T-helper 1 cell treated with Interleukin-12 subunit alpha and Interleukin-12 subunit beta and Interleukin-4 antibody, amounts not matched to agents 30 μg/mL and 1 μg/mL, for 36 hours (primary cell): ENCODE measurements around the gene HEY2.

Source experiments
- H3K27ac Mint-ChIP-seq: one replicate; pipeline ENCODE4 v1.8.0; 2021; ENCODE audit warnings: mild to moderate bottlenecking, mixed read lengths
- H3K27me3 Mint-ChIP-seq: one replicate; pipeline ENCODE4 v1.8.0; 2021; ENCODE audit warnings: low read depth, mixed read lengths
- H3K36me3 Mint-ChIP-seq: one replicate; pipeline ENCODE4 v1.8.0; 2021; ENCODE audit warnings: low read depth, mixed read lengths
- H3K4me1 Mint-ChIP-seq: one replicate; pipeline ENCODE4 v1.8.0; 2021; ENCODE audit warnings: low read depth, mixed read lengths
- H3K4me3 Mint-ChIP-seq: one replicate; pipeline ENCODE4 v1.8.0; 2021; ENCODE audit warnings: mild to moderate bottlenecking, moderate library complexity, mixed read lengths
- H3K9me3 Mint-ChIP-seq: one replicate; pipeline ENCODE4 v1.8.0; 2021; ENCODE audit warnings: mixed read lengths

HEY2 gene

GRCh38 chr6:125749865-125750691 is 646 bp downstream of the HEY2 start:
- Mint-ChIP-seq H3K4me3 (peak overlapping the region; percentile 71), H3K9me3 (no peaks in the 10 kb centered on the region), H3K36me3 (peaks cover 4% of the 10 kb centered on the region), H3K27ac (no peak overlapping the region), H3K27me3 (peaks cover 84% of the 10 kb centered on the region), H3K4me1 (peaks cover 25% of the 10 kb centered on the region)

GRCh38 chr6:125750692-125751333 is 1.4 kb downstream of the HEY2 start:
- peaks cover 4% of the 10 kb centered on the region for H3K36me3 Mint-ChIP-seq
- peak overlapping the region; percentile 20 for H3K4me3 Mint-ChIP-seq
- H3K27ac Mint-ChIP-seq: no peak overlapping the region
- H3K9me3 Mint-ChIP-seq: no peaks in the 10 kb centered on the region
- peaks cover 25% of the 10 kb centered on the region for H3K4me1 Mint-ChIP-seq
- peaks cover 81% of the 10 kb centered on the region for H3K27me3 Mint-ChIP-seq

GRCh38 chr6:125751334-125751916 is 2.0 kb downstream of the HEY2 start:
- H3K9me3 Mint-ChIP-seq: no peaks in the 10 kb centered on the region
- H3K4me3 Mint-ChIP-seq: no peak overlapping the region
- H3K27ac Mint-ChIP-seq: no peak overlapping the region
- peaks cover 75% of the 10 kb centered on the region for H3K27me3 Mint-ChIP-seq
- H3K4me1 Mint-ChIP-seq: peaks cover 21% of the 10 kb centered on the region
- H3K36me3 Mint-ChIP-seq: peaks cover 4% of the 10 kb centered on the region

- no peak overlapping the region for H3K4me3 Mint-ChIP-seq
- no peaks in the 10 kb centered on the region for H3K9me3 Mint-ChIP-seq
- no peaks in the 10 kb centered on the region for H3K36me3 Mint-ChIP-seq
- no peak overlapping the region for H3K27ac Mint-ChIP-seq
- H3K27me3 Mint-ChIP-seq: peaks cover 64% of the 10 kb centered on the region
- peaks cover 11% of the 10 kb centered on the region for H3K4me1 Mint-ChIP-seq
Observed at GRCh38 chr6:125752773-125753172, 3.3 kb downstream of the HEY2 start.

- no peaks in the 10 kb centered on the region for H3K9me3 Mint-ChIP-seq
- H3K4me1 Mint-ChIP-seq: peaks cover 11% of the 10 kb centered on the region
- no peak overlapping the region for H3K27ac Mint-ChIP-seq
- H3K27me3 Mint-ChIP-seq: peaks cover 57% of the 10 kb centered on the region
- no peak overlapping the region for H3K4me3 Mint-ChIP-seq
- no peaks in the 10 kb centered on the region for H3K36me3 Mint-ChIP-seq
Observed at GRCh38 chr6:125753218-125753936, 3.9 kb downstream of the HEY2 start.

GRCh38 chr6:125753937-125754259 is 4.5 kb downstream of the HEY2 start:
- Mint-ChIP-seq H3K4me1 (peaks cover 11% of the 10 kb centered on the region), H3K27me3 (peaks cover 55% of the 10 kb centered on the region), H3K4me3 (no peak overlapping the region), H3K9me3 (no peaks in the 10 kb centered on the region), H3K27ac (no peak overlapping the region), H3K36me3 (no peaks in the 10 kb centered on the region)

GRCh38 chr6:125754566-125754965 is 5.1 kb downstream of the HEY2 start:
- H3K36me3 Mint-ChIP-seq: no peaks in the 10 kb centered on the region
- H3K4me3 Mint-ChIP-seq: no peak overlapping the region
- no peak overlapping the region for H3K27ac Mint-ChIP-seq
- H3K9me3 Mint-ChIP-seq: no peaks in the 10 kb centered on the region
- H3K4me1 Mint-ChIP-seq: peaks cover 11% of the 10 kb centered on the region
- H3K27me3 Mint-ChIP-seq: peaks cover 61% of the 10 kb centered on the region

- Mint-ChIP-seq H3K4me1 (peaks cover 3% of the 10 kb centered on the region), H3K27ac (no peak overlapping the region), H3K36me3 (no peaks in the 10 kb centered on the region), H3K27me3 (peaks cover 48% of the 10 kb centered on the region), H3K9me3 (no peaks in the 10 kb centered on the region), H3K4me3 (no peak overlapping the region)
Observed at GRCh38 chr6:125759184-125759902, 9.9 kb downstream of the HEY2 start.

GRCh38 chr6:125759959-125760457 is 10.6 kb downstream of the HEY2 start:
- Mint-ChIP-seq H3K4me3 (no peak overlapping the region), H3K36me3 (no peaks in the 10 kb centered on the region), H3K9me3 (no peaks in the 10 kb centered on the region), H3K27me3 (peaks cover 47% of the 10 kb centered on the region), H3K27ac (no peak overlapping the region), H3K4me1 (peaks cover 3% of the 10 kb centered on the region)

GRCh38 chr6:125764121-125764671 is 14.8 kb downstream of the HEY2 start:
- Mint-ChIP-seq H3K27ac (no peak overlapping the region), H3K9me3 (no peaks in the 10 kb centered on the region), H3K27me3 (peaks cover 68% of the 10 kb centered on the region), H3K4me3 (no peak overlapping the region), H3K4me1 (peaks cover 3% of the 10 kb centered on the region), H3K36me3 (no peaks in the 10 kb centered on the region)

- Mint-ChIP-seq H3K9me3 (no peaks in the 10 kb centered on the region), H3K4me1 (peaks cover 7% of the 10 kb centered on the region), H3K27me3 (peaks cover 61% of the 10 kb centered on the region), H3K27ac (no peak overlapping the region), H3K4me3 (no peak overlapping the region), H3K36me3 (no peaks in the 10 kb centered on the region)
Observed at GRCh38 chr6:125765944-125766343, 16.5 kb downstream of the HEY2 start.

GRCh38 chr6:125766641-125767040 is 17.2 kb downstream of the HEY2 start:
- Mint-ChIP-seq H3K4me3 (no peak overlapping the region), H3K27ac (no peak overlapping the region), H3K9me3 (no peaks in the 10 kb centered on the region), H3K4me1 (peaks cover 7% of the 10 kb centered on the region), H3K36me3 (no peaks in the 10 kb centered on the region), H3K27me3 (peaks cover 55% of the 10 kb centered on the region)

GRCh38 chr6:125769147-125769783 is 19.8 kb downstream of the HEY2 start:
- no peaks in the 10 kb centered on the region for H3K9me3 Mint-ChIP-seq
- H3K27ac Mint-ChIP-seq: no peak overlapping the region
- H3K4me1 Mint-ChIP-seq: peaks cover 7% of the 10 kb centered on the region
- no peaks in the 10 kb centered on the region for H3K36me3 Mint-ChIP-seq
- peaks cover 48% of the 10 kb centered on the region for H3K27me3 Mint-ChIP-seq
- no peak overlapping the region for H3K4me3 Mint-ChIP-seq
